NCI-H1436 (cell line): Measurements from ENCODE around the gene GJA3.

Source experiments
- DNase-seq: peaks from one replicate; lab custom pipeline; 2025; lab: John Stamatoyannopoulos, UW

Gene GJA3

GRCh38 chr13:20151016-20151415 lies 9.8 kb downstream of the GJA3 start:
- no peak for DNase-seq

DNA sequence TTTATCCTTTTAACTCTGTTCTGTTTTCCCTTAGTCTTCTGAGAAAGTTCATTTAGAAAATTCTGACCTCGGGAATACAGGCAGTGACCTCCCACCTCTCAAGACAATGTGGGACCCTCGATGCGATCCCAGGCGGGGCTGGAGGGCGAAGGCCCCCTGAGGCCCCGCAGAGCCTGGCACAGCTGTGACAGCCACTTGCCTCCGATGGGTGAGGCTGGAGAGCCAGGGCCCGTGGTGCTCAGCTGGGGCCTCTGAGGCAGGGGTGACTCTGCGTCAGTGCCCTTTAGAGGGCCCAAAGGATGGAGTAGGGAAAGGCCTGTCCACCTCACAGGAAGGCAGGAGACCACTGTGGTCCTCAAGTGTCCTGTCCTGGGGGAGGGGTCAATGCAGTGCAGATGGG lies 10.3 kb downstream of the GJA3 start:
- no peak for DNase-seq

DNA sequence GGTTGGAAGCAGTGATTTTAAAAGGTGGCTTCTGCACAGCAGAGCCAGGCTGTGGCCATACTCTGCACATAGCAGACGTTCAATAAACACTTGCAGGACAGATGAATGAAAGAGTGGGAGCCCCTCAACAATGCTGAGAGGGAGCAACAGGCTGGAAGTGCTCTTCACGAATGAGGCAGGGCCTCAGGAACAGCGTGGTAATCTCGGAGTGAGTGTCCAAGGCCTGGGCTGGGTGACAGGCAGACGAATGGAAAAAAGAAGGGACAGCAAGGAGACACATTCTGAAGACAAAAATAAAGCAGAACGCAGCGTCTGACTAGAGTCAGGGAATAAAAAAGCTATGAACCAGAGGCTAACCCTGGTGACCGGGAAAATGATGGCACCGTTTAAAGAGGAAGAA lies 11.1 kb downstream of the GJA3 start:
- DNase-seq, result no peak

DNA sequence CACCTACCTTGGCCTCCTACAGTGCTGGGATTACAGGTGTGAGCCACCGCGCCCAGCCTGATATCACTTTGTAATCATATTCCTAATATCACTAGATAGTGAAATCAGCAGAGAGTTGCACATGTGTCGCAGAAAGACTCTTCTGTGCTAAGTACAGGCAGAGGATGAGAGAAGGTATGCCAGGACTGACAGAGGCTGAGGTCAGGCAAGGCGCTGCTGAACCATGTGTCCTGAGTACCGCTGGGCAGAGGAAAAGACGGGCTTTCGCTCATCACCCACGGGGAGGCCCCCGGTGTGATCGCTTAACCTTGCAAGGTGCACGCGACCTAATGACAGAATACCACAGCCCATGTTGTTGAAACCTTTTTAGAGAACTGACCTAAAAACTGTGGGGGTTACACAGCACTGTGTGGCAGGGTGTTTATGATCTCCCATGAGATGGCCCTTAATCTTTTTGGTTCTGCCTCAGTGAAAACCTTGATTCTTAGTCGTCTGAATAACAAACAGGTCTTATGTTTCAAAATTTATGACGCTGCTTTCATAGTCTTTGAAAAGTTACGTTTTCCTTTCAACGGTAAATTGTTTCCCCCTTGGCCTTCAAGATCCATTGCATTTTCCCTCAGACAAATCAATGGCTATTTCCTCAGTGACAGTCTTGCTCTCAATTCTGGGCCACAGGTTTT lies 12.2 kb downstream of the GJA3 start:
- DNase-seq, result no peak

DNA sequence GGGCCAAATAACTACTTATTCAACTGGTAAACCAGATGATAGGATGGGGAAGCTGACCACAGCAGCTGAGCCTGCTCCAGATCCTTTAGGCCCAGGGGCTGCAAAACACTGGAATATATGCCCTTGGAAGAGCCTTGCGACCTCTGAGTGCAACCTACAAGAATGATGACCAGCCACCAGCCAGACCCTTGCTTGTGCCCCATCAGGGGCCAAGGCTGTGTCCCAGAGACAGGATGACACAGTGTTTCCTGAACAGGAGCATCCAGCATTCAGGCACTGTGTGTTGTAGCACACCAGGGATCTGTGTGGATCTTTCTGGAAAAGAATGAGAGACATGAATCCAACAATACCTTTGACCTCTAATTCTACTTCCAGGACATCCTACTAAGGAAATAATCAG lies 14.5 kb downstream of the GJA3 start:
- no peak for DNase-seq

DNA sequence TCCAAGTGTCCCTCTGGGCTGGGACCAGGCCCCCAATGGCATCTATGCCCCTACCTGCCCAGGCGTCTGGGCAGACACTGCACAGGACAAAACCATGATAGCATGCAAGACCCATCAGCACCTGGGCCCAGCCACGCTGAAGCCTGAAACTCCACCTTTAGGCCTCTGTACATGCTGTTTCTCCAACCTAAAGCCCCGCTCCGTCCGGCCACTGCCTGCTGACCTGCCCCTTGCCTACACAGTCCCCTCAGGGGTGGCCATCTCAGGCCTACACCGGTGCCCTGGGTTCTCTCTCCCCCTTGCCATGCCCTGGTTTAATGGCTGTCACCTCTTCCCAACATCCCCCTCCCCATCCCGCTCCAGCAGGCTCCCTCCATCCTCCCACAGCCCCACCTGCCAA lies 15.3 kb downstream of the GJA3 start:
- no peak for DNase-seq

DNA sequence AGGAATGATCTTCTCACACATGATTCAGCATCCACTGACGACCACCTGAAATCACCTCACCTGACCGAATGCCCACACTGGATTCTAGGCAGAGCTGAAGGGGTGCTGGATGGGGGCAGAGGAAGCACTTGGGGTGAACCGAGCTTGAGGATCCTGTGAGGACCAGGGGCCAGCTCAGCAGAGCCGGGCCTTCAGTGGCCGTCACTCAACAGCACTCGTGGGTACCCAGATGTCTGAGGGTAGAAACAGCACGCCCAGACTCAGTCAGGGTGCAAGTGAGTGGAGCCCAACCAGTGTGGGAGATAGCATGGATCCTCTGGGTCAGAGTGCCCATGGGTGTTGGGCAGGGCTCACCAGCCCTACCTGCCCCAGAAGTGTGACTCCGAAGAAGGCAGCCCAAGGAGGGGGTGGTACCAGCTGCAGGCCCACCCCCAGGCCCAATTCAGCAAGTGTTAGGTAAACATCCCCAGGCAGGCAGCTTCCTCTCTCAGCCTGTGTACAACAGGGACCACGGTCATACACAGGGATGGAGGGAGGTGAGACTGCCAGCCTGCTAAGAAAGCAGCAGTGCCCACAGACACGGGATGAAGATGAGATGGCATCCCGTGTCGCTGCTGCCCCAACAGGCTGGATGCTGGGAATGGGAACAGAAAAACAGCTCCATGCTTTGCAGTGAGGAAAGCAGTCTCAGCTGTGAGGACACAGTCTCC lies 16.6 kb downstream of the GJA3 start:
- DNase-seq, result no peak

- no peak for DNase-seq
Measured at GRCh38 chr13:20142927-20143480, 17.8 kb downstream of the GJA3 start.

DNA sequence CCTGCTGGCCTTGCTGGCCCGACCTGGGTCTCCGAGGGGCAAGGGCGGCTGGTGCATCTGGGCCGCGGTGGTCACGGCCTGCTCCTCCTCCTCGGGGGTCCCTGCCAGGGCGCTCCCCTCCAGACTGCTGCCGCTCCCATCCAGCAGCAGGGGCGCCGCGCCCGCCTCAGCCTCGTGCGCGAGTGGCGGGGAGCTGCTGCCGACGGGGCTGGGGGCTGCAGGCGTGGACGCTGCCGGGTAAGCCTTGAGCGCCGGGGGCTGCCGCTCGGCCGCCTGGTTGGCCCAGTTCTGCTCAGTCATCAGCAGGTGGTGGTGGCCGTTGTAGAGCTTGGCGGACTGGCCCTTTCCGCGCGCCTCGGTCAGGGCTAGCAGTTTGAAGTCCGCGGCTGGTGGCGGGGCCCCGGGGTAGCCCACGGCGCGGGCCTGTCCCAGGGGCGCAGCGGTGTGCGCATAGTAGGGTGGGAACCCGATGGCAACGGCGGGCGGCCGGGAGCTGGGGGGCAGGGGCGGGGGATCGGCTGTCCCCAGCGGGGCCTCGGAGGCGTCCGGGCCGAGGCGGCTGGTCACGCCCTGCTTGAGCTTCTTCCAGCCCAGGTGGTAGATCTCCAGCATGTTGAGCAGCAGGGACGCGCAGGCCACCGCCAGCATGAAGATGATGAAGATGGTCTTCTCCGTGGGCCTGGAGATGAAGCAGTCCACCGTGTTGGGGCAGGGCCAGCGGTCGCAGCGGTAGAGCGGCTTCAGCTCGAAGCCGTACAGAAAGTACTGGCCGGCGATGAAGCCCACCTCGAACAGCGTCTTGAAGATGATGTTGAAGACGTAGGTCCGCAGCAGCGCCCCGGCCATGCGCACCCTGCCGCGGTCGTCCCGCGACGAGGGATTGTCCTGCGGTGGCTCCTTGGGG lies 18.6 kb downstream of the GJA3 start:
- no peak for DNase-seq

GRCh38 chr13:20141238-20142022 lies 19.4 kb downstream of the GJA3 start:
- DNase-seq, result no peak

- no peak for DNase-seq
Measured at GRCh38 chr13:20140487-20140886, 20.4 kb downstream of the GJA3 start.

- DNase-seq, result no peak
Measured at GRCh38 chr13:20137875-20138274, 23.0 kb downstream of the GJA3 start.

DNA sequence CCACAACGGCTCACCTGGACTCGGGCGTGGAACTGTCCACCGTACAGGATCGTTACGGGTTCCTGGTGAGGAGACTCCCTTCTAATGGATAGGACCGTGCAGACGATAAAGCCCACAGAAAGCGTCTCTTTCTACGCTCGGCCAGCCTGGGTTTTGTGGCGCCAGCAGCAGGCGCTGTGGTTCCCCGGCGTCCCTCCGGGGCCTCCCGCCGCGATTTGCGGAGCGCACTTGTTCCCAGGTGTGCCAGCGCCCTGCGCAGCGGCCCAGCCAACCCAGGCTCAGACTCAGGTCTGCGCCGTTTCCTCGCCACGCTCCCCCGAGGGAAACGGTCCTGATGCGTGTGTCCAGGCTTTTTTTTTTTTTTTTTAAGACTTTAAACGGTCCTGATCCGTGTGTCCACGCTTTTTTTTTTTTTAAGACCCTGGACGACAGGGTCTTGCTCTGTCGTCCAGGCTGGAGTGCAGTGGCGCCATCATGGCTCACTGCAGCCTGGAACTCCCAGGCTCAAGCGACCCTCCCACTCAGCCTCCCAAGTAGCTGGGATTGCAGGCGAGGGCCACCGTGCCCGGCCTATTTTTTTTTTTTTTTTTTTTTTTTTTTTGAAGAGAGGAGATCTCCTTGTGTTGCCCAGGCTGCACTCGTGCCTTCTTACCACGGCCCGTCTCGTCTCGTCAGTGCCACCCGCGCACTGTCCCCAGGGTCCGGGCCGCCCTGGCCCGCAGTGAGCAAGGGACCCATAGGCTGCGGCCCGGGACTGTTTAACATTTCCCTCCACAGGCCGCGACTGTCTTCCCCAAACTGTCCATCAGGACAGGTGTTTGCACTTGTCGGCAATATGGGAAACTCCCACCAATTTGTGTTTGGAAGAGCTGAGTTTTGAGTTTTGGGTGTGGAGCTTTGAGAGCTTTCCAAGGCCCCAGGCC lies 23.8 kb downstream of the GJA3 start:
- DNase-seq, result no peak

GRCh38 chr13:20134732-20135131 lies 26.1 kb downstream of the GJA3 start:
- DNase-seq, result no peak

DNA sequence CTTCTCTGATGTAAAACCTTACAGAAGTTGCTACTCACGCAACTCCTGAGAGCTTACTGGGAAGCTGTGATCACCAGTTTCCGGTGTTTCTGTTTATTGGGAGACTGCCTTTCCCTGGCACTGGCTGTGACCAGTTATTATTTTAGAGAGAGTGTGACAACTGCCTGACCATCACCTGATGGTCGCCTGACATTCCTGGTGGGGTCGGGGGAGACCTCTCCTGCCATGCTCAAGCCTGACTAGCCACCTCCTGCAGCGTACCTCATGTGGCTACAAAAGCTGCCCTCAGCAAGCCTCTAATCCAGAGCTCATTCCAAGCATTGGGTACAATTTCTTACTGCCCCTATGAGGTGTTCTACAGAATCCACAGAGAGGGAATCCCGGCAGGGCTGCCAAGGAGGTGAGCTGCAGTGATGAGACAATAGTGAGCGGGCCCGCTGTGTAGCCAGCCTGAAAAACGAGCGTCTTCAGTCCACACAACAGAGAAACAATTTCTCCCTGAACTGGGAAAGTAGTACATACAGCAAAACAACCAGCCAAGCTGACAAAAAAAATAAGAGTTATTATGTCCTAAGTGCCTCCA lies 28.7 kb downstream of the GJA3 start:
- no peak for DNase-seq

DNA sequence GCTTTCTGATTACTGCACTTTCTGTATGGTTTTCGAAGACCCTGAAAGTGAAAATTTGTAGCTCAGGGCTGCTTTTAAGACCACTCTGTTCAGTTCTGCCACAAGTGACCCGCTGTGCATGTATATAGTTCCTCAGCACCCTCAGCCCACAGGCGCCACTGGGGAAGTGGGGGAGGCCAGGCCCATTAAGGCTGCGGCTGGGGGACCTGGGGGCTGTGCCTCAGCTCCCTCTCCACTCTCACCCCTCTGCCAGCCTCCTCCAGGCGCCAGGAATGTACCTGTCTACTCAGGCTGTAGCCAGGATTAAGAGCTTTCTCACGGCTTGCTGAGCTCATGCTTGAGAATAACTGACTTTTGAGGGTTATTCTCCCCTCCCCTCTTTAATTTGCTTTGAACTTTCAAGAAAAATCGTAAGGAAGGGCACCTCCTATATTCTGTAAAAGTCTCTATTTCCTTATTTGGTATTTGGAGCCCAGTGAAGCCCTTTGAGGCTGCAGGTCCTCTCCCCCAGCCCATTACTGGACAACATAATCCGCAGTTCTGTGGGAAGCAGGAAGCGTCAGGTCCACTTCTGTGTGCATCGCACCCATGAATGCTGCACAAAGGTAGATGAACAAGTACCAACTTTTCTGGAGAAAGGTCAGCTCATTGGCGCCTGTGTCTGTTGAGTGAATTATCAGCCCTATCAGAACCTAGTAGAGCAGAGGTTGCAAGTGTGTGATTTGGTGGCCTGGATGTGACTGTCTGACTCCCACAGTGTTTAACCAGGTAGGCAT lies 29.6 kb downstream of the GJA3 start:
- no peak for DNase-seq

- DNase-seq, result no peak
Measured at GRCh38 chr13:20130652-20131051, 30.2 kb downstream of the GJA3 start.

DNA sequence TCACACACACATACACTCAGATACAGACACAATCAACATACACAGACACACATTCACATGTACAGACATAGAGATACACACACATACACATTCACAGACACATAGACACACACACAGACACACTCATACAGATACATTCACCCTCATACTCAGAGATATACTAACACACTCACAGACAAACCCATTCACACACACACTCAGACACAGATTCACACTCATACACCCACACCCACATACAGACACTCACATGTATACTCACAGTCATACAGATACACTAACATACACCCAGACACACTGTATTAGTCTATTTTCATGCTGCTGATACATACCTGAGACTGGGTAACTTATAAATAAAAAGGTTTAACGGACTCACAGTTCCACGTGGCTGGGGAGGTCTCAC lies 30.8 kb downstream of the GJA3 start:
- no peak for DNase-seq

- no peak for DNase-seq
Measured at GRCh38 chr13:20129076-20129475, 31.8 kb downstream of the GJA3 start.
